D721Med (cell line): ENCODE data around the gene TRPM3.

Experiments used
- DNase-seq: peaks from one replicate; pipeline ENCODE4 v3.0.0; 2011; ENCODE audit warnings: low spot score; ENCODE audit not compliant: insufficient read length
- FAIRE-seq: peaks from 2 replicates; lab custom pipeline; 2011; peaks lifted over from hg19 to GRCh38; lab: Jason Lieb, UNC
- CTCF ChIP-seq: IDR thresholded peaks from 2 replicates; pipeline ENCODE4 v1.5.1; 2012; ENCODE audit warnings: mild to moderate bottlenecking, control low read depth; ENCODE audit not compliant: insufficient read depth; ENCODE audit errors: missing control alignments

The TRPM3 gene

DNA sequence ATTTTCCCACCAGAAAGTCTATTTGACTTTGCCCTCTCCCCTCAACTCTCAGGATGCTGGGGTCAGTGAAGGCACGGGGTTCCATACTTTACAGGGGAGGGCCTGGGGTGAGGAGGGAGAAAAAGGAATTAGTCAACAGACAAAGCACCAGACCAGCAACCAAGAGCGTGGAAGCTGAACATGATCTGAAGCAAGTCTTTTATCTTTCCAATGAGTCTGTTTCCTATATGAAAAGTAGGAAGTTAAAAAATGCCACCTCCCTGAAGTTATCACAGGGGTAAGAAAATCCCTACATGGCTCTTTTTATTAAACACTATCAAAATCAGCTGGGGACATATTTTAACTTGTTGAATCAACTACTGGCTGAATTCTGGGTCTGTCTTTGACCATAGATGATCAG lies 337.0 kb downstream of the TRPM3 start:
- no peak for TF ChIP-seq CTCF
- FAIRE-seq (no peak), DNase-seq (no peak)

DNA sequence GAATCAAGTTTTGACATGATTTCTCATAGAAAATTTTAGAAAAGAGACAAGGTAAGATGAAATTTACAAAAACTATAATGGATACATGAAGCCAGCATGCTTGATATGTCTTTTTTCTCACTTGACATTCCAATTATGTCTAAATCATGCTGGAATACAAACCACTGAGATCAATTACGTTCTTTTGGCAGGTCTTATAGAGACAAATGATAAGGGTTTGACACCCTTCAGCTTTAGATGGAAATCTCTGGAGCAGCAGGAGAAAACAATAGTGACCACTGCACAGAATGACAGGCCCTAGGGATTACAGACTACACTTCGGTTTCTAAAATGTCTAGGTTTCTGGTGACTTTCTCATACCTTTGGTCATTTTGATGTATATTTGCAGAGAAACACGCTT lies 342.9 kb downstream of the TRPM3 start:
- no peak for TF ChIP-seq CTCF
- FAIRE-seq (no peak), DNase-seq (no peak)

DNA sequence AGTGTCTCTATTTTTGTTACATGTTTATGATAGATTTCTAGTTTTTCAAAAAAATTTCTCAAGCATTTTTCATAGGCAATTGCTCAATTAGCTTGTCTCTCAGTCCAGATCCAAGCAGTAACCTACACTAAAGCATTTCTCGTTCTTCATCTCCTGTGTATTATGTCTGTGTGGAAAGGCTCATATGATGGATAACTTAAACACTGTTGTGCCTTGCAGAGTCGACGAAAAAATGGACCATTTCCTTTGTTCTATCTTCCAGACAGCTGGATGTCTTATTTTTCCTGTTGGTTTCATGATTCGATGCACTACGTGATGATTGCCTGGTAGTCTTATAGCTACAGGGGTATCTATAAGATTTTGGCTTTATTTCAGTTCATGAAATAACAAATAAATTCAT lies 347.8 kb downstream of the TRPM3 start:
- DNase-seq: no peak
- no peak for FAIRE-seq
- no peak for TF ChIP-seq CTCF

DNA sequence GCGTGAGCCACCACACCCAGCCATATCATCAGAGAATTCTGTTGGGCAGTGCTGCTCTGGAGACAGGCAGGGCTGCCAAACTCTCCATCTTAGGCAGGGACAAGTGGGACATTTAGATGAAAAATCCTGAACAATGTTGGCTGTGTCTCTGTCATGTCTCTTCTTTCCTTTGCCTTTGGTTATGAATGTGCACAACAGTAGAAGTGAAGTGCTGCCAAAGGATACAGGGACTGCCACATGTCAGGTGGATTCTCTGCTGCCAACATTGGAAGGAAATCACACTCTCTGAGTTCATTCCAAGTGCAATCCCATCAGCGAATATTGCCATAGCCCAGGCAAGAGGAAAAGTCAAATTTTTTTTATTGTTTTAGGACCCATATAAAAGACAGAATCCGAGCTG lies 348.8 kb downstream of the TRPM3 start:
- TF ChIP-seq CTCF: no peak
- no peak for DNase-seq
- no peak for FAIRE-seq

- TF ChIP-seq CTCF: no peak
- no peak for DNase-seq
- FAIRE-seq: no peak
Observed at GRCh38 chr9:70765946-70766345, 355.5 kb downstream of the TRPM3 start.

DNA sequence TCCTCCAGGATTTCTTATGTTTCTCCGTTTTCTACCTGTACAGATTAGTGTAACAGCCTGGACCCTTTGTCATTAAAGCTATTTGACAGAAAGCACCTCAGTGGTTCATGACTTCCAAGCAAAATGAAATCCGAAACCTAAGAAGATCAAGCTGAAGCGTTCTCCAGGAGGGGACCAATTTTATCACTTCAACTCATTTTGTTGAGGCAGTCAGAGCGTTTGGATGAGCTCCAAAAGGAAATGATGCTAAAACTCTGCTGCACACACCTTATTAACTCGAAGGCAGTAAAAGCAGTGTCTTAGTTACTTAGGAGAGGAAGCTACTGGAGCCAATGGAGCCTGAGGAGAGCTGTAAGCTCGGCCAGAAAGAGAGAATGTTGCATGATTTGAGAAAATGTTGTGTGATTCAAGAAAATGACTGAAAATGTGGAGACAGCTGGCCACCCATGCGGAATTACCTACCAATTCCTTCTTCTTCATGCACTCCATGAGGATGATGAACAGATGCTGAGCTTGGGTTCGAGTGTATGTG lies 360.2 kb downstream of the TRPM3 start:
- FAIRE-seq (no peak), DNase-seq (no peak)
- TF ChIP-seq CTCF: no peak

DNA sequence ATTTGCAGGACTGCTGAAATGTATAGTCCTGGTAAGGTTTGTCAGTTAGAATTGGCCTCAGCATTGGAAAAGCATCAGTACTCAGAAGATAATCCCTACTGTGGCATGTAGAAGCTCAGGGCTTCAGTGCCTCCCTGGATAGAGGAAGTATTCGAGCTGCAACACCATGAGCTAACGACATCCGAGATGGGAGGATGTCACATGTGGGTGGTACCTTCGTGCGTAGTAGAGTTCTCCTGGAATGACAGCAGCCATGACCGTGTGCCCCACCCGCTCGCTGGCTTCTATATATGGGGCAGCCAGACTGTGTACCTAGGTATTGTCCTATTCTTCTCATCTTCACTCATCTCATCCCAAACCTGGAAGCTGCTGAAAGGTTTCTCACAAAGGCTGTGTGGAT lies 361.2 kb downstream of the TRPM3 start:
- FAIRE-seq (no peak), DNase-seq (no peak)
- TF ChIP-seq CTCF: no peak
